HUES48 (cell line): ENCODE results near the gene R3HDM4.

Source experiments
- H3K27ac ChIP-seq: one replicate; pipeline ENCODE4 v1.7.0; 2013; ENCODE audit warnings: low read depth, low read length, inconsistent platforms
- H3K27me3 ChIP-seq: 2 replicates; pipeline ENCODE4 v1.6.1; 2013; ENCODE audit warnings: mild to moderate bottlenecking, low read length; ENCODE audit not compliant: control insufficient read depth, insufficient read depth
- H3K36me3 ChIP-seq: 2 replicates; pipeline ENCODE4 v1.6.1; 2013; ENCODE audit warnings: low read length; ENCODE audit not compliant: control insufficient read depth, insufficient read depth
- H3K4me1 ChIP-seq: 2 replicates; pipeline ENCODE4 v1.6.1; 2013; ENCODE audit warnings: mild to moderate bottlenecking, low read length; ENCODE audit not compliant: control insufficient read depth, insufficient read depth
- H3K4me3 ChIP-seq: 2 replicates; pipeline ENCODE4 v1.5.1; 2013; ENCODE audit warnings: mild to moderate bottlenecking, low read depth, low read length
- H3K9ac ChIP-seq: 2 replicates; pipeline ENCODE4 v1.6.1; 2013; ENCODE audit warnings: mild to moderate bottlenecking, low read depth, low read length, moderate library complexity
- H3K9me3 ChIP-seq: 2 replicates; pipeline ENCODE4 v1.6.1; 2013; ENCODE audit warnings: low read length; ENCODE audit not compliant: control insufficient read depth, insufficient read depth

Gene R3HDM4

DNA sequence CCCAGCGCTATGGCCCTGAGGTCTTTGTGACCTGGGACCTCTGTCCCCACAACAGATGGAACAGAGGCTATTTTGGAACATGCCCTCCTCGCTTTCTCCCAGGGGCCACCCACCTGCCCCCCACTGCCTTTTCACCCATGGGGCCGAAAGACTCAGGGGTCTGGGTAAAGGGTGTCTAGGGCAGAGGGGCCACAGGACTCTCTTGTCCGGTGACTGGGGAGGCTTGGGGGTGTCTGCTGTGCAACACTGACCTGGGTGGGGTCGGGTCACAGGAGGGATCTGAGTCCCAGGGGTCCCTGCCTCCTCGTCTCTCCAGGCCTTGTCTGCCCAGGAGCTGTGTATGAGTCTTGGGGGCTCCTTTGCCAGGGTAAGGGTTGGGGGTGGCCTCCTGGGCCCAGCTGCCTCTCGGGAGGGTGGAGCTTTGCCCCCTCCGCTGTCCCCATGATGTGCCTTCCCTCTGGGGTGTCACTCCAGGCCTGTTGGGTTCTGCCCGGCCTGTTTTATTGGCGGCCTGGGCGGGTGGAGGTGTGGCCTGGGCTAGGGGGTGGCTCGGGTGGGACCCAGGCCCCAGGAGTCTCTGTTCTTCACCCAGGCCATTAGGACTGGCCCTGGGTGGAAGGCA, 14.9 kb upstream of the R3HDM4 start:
- Histone ChIP-seq H3K27ac (peak overlapping the region; percentile 79), H3K4me3 (peak overlapping the region; percentile 33; the same call in 1 of the 2 replicates), H3K27me3 (no peaks in the 10 kb centered on the region), H3K36me3 (peaks cover 28% of the 10 kb centered on the region), H3K4me1 (peaks cover 5% of the 10 kb centered on the region; the same call in 1 of the 2 replicates), H3K9me3 (no peaks in the 10 kb centered on the region), H3K9ac (no peak overlapping the region)

DNA sequence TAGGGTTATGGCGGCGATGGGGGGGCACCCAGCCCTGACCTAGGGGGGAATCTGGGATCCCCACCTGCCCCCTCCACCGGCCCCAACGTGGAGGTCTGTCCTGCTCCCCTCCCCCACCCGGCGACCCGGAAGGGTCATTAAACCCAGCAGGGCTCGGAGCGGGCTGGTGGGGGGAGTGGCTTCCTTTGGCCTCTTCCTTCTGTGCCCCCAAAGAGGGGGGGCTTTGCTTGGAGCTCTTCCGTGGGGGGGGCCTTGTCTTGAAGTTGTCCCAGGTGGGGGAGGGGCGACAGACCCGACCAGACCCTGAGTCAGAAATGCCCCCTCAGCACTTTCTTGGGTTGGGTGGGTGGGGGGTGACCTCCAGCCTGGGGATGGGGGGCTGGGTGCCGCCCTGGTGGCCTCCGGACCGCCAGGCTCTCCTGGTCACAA, 14.3 kb upstream of the R3HDM4 start:
- Histone ChIP-seq H3K9ac (no peak overlapping the region), H3K4me1 (no peaks in the 10 kb centered on the region), H3K27ac (peak overlapping the region; percentile 79), H3K36me3 (peaks cover 22% of the 10 kb centered on the region), H3K4me3 (peak overlapping the region; percentile 87; the same call in 1 of the 2 replicates), H3K9me3 (no peaks in the 10 kb centered on the region), H3K27me3 (no peaks in the 10 kb centered on the region)

- H3K27ac ChIP-seq = peak overlapping the region; percentile 79
- no peaks in the 10 kb centered on the region for H3K4me1 ChIP-seq
- H3K9me3 ChIP-seq = no peaks in the 10 kb centered on the region
- no peak overlapping the region for H3K9ac ChIP-seq
- no peaks in the 10 kb centered on the region for H3K27me3 ChIP-seq
- H3K4me3 ChIP-seq = peak overlapping the region; percentile 87
- H3K36me3 ChIP-seq = peaks cover 16% of the 10 kb centered on the region
Measured at GRCh38 chr19:926589-927350, 13.8 kb upstream of the R3HDM4 start.

DNA sequence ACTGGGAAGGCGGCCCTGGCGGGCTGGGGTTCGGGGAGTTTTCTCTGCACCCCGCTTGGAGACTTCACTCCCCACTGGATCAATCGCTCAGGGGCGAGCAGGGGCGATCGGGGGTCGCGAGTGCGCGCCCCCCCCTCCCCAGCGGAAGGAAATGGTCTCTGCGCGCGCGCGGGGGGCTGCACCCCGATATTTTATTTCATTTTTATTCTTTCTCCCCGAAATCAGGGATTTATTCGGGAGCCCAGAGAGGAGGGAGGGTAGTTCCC, 13.2 kb upstream of the R3HDM4 start:
- Histone ChIP-seq H3K9ac (no peak overlapping the region), H3K4me3 (peak overlapping the region; percentile 87), H3K27me3 (peaks cover 3% of the 10 kb centered on the region), H3K27ac (peak overlapping the region; percentile 79), H3K4me1 (no peaks in the 10 kb centered on the region), H3K9me3 (no peaks in the 10 kb centered on the region), H3K36me3 (peaks cover 16% of the 10 kb centered on the region)

DNA sequence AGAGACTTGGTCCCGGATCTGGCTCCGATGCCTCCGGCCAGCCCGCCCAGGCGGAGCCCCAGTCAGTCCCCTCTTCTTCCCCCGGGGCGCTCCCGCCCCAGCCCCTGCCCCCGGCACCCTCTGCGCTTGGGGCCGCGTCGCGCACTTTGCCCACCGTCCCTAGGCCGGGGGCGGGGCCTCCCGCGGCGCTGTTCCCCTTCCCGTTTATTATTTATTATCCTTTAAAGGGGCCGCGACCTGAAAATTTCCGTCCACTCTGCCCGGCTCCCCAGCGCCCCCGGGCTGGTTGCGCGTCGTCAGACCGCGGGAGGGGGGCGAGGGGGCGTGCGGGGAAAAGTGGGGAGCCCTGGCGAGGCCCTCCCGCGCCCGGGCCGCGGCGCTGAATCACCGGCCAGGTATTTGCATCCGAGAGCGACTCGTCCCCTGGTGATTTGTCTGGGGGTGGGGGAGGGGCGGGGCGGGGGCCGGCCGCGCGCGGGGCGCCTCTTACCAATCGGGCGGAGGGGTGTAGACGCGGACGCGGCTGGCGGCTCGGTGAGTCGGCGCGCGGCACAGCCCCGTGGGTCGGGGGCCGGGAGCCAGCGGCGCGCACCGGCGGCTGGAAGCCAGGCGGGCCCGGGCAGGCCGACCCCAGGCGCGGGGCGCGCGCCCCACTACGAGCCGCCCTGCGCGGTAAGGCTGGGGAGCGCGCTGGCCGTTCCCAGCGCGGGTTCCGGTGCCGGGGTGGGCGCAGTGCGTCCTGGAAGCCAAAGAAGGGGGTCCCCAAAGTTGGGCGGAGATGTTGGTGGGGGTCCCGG, 12.7 kb upstream of the R3HDM4 start, which contains the start of gene ARID3A:
ARID3A (plus strand) TSS at position 510 of the 797 bp plus-strand sequence. CDS start 3,494 bp downstream, outside the sequence.
- peak within 1 kb of the TSS; percentile 87 for H3K4me3 ChIP-seq
- H3K9ac ChIP-seq = peak within 1 kb of the TSS; percentile 45; the same call in 1 of the 2 replicates
- peaks cover 12% of the 10 kb centered on the region for H3K36me3 ChIP-seq
- peak within 1 kb of the TSS; percentile 89 for H3K27ac ChIP-seq
- H3K4me1 ChIP-seq = no peaks in the 10 kb centered on the region
- no peaks in the 10 kb centered on the region for H3K9me3 ChIP-seq
- H3K27me3 ChIP-seq = peaks cover 8% of the 10 kb centered on the region

DNA sequence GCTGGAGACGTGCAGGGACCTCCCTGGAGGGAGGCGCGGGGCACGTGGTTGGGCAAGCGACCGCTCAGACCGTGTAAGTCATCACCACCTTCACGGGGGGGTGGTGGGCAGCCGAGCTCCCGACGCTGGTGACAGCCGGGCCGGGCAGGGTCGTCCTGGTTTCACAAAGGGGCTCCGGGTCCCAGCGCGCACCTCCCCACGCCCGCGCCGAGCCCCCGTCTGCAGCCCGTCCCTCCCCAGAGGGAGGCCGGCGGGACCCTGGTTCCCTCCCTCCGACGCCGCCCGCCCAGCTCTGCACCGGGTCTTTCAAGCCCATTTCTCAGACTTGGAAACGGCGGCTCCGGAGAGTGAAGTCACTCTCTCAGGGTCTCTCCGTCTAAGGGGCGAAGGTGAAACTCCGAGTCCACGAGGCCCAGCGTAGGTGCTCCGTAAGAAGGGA, 12.1 kb upstream of the R3HDM4 start:
- Histone ChIP-seq H3K9me3 (no peaks in the 10 kb centered on the region), H3K27ac (peak overlapping the region; percentile 89), H3K4me1 (no peaks in the 10 kb centered on the region), H3K9ac (peak overlapping the region; percentile 45; the same call in 1 of the 2 replicates), H3K36me3 (peaks cover 10% of the 10 kb centered on the region), H3K4me3 (peak overlapping the region; percentile 87), H3K27me3 (peaks cover 14% of the 10 kb centered on the region)

DNA sequence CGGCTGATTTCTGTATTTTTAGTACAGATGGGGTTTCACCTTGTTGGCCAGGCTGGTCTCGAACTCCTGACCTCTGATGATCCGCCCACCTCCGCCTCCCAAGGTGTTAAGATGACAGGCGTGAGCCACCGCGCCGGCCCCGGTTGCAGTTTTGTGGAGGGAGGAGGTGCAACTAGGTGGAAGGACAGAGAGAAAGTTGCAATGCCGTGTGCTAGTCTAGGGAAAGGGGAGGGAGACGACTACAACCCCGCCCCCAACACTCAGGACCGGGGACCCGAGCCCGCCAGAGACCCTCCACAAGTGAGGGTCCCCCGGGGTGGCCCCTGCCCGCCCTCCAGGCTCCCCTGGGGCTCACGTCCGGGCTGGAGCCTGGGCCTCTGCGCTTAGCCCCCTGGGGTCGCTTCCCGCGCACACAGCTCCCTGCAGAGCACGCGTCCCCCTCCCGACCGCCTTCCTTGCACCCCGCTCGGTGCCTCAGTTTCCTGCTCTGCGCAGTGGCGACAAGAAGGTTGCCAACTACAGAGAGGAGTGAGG, 11.6 kb upstream of the R3HDM4 start:
- peak overlapping the region; percentile 45; the same call in 1 of the 2 replicates for H3K9ac ChIP-seq
- peak overlapping the region; percentile 87 for H3K4me3 ChIP-seq

DNA sequence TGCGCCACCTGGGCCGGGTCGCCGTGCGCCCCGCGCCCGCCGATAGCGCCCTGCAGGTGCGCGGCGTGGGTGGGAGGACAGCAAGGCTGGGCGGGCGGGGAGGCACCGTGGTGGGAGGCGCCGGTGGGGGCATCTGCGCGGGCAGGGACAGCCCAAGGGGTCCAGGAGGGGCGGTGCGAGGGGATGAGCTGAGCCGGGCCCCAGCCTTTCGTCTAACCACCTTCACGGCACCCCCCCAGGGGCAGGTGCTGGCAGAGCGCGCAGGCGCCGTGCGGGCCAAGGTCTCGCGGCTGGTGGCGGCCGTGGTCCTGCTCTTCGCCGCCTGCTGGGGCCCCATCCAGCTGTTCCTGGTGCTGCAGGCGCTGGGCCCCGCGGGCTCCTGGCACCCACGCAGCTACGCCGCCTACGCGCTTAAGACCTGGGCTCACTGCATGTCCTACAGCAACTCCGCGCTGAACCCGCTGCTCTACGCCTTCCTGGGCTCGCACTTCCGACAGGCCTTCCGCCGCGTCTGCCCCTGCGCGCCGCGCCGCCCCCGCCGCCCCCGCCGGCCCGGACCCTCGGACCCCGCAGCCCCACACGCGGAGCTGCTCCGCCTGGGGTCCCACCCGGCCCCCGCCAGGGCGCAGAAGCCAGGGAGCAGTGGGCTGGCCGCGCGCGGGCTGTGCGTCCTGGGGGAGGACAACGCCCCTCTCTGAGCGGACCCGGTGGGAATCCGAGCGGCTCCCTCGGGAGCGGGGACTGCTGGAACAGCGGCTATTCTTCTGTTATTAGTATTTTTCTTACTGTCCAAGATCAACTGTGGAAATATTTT, 7.2 kb upstream of the R3HDM4 start:
- no peaks in the 10 kb centered on the region for H3K9me3 ChIP-seq
- 0 out of 2 replicates have a peak, but pooled peaks cover 3% of the 10 kb centered on the region for H3K4me1 ChIP-seq
- peak overlapping the region; percentile 54; the same call in 1 of the 2 replicates for H3K4me3 ChIP-seq
- no peaks in the 10 kb centered on the region for H3K36me3 ChIP-seq
- no peak overlapping the region for H3K27ac ChIP-seq
- peaks cover 49% of the 10 kb centered on the region for H3K27me3 ChIP-seq
- H3K9ac ChIP-seq = no peak overlapping the region

More for the DNA sequence above, 11.6 kb upstream of the R3HDM4 start:
- H3K9me3 ChIP-seq = no peaks in the 10 kb centered on the region
- H3K36me3 ChIP-seq = 0 out of 2 replicates have a peak, but pooled peaks cover 5% of the 10 kb centered on the region
- peaks cover 19% of the 10 kb centered on the region for H3K27me3 ChIP-seq
- H3K27ac ChIP-seq = no peak overlapping the region
- no peaks in the 10 kb centered on the region for H3K4me1 ChIP-seq

GRCh38 chr19:919199-920050, 6.4 kb upstream of the R3HDM4 start:
- H3K9ac ChIP-seq = no peak overlapping the region
- H3K36me3 ChIP-seq = no peaks in the 10 kb centered on the region
- no peak overlapping the region for H3K27ac ChIP-seq
- no peaks in the 10 kb centered on the region for H3K9me3 ChIP-seq
- H3K4me3 ChIP-seq = peak overlapping the region; percentile 54
- H3K4me1 ChIP-seq = 0 out of 2 replicates have a peak, but pooled peaks cover 3% of the 10 kb centered on the region
- H3K27me3 ChIP-seq = peaks cover 54% of the 10 kb centered on the region
